Neural cell (in vitro differentiated cells): Measurements from ENCODE around the gene ADRM1.

ENCODE experiments used
- EZH2 ChIP-seq: fragments of 200-600, 300-800 bp; shearing (Covaris generic), sonication (generic); IDR thresholded peaks from 2 replicates; pipeline ENCODE4 v1.6.1; 2014; ENCODE audit warnings: antibody characterized with exemption, low read length, borderline replicate concordance, mild to moderate bottlenecking; ENCODE audit not compliant: insufficient read depth, poor library complexity, severe bottlenecking
- RAD21 ChIP-seq: fragments of 450-650 bp; conservative IDR thresholded peaks from 2 replicates; pipeline ENCODE4 v1.6.1; 2014; ENCODE audit warnings: antibody characterized with exemption, mild to moderate bottlenecking, moderate library complexity
- TAF1 ChIP-seq: IDR thresholded peaks from 2 replicates; pipeline ENCODE4 v1.6.1; 2012; ENCODE audit warnings: low read depth
- TF ChIP-seq, protein P1 (sequence below): IDR thresholded peaks from 2 replicates; pipeline ENCODE4 v1.6.1; 2012; ENCODE audit warnings: borderline replicate concordance
- TF ChIP-seq, protein P2 (sequence below): fragments of 450-650 bp; IDR thresholded peaks from 2 replicates; pipeline ENCODE4 v1.5.1; 2014; ENCODE audit warnings: antibody characterized with exemption, mild to moderate bottlenecking, moderate library complexity; ENCODE audit not compliant: poor library complexity, severe bottlenecking

DNA sequence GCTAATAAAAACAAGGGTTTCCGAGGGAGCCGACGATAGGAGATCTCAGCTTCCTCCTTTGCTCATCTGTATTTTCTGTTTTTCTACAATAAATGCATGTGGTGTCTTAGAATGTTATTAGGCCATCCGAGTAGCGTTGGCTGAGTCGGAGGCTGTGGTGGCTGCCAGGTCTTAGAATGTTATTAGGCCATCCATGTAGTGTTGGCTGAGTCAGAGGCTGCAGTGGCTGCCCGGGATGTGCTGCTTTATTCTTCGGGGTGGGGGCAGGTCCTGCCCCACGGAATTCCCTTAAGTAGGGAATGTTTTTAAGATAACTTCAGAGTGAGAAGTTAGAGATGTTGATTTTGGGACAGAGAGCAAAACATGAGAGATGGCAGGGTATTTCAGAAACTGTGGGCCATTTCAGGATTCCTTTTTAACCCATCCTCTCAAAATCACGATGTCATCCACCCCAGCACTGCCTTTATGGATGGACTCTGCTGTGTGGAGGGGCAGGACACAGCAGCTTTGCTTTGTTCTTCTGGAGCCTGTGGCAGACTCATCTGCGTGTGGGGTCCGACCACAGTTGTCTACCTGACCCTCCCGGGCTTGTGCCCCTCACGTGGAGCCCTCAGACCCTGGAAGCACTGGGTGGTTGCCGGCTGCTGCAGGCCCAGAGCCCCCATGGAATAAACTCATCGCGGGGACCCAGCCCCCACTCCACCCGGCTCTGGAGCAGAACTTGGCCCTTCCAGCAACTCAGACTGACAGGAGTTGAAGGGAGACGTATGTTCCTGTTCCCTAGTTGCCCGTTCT is 44.1 kb upstream of the ADRM1 start:
- TF ChIP-seq, protein P1, sequence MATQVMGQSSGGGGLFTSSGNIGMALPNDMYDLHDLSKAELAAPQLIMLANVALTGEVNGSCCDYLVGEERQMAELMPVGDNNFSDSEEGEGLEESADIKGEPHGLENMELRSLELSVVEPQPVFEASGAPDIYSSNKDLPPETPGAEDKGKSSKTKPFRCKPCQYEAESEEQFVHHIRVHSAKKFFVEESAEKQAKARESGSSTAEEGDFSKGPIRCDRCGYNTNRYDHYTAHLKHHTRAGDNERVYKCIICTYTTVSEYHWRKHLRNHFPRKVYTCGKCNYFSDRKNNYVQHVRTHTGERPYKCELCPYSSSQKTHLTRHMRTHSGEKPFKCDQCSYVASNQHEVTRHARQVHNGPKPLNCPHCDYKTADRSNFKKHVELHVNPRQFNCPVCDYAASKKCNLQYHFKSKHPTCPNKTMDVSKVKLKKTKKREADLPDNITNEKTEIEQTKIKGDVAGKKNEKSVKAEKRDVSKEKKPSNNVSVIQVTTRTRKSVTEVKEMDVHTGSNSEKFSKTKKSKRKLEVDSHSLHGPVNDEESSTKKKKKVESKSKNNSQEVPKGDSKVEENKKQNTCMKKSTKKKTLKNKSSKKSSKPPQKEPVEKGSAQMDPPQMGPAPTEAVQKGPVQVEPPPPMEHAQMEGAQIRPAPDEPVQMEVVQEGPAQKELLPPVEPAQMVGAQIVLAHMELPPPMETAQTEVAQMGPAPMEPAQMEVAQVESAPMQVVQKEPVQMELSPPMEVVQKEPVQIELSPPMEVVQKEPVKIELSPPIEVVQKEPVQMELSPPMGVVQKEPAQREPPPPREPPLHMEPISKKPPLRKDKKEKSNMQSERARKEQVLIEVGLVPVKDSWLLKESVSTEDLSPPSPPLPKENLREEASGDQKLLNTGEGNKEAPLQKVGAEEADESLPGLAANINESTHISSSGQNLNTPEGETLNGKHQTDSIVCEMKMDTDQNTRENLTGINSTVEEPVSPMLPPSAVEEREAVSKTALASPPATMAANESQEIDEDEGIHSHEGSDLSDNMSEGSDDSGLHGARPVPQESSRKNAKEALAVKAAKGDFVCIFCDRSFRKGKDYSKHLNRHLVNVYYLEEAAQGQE = no peak
- TF ChIP-seq, protein P2, sequence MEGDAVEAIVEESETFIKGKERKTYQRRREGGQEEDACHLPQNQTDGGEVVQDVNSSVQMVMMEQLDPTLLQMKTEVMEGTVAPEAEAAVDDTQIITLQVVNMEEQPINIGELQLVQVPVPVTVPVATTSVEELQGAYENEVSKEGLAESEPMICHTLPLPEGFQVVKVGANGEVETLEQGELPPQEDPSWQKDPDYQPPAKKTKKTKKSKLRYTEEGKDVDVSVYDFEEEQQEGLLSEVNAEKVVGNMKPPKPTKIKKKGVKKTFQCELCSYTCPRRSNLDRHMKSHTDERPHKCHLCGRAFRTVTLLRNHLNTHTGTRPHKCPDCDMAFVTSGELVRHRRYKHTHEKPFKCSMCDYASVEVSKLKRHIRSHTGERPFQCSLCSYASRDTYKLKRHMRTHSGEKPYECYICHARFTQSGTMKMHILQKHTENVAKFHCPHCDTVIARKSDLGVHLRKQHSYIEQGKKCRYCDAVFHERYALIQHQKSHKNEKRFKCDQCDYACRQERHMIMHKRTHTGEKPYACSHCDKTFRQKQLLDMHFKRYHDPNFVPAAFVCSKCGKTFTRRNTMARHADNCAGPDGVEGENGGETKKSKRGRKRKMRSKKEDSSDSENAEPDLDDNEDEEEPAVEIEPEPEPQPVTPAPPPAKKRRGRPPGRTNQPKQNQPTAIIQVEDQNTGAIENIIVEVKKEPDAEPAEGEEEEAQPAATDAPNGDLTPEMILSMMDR = no peak
- TF ChIP-seq EZH2 (no peak), RAD21 (no peak), TAF1 (no peak)
